A549 treated with ZK216348 at 1 μM for 4 hours (cell line): Measurements from ENCODE around the gene PPP1R3A. TPM values are rescaled to one million over a fixed set of nuclear protein-coding genes. Genes with fewer than 3 reads are reported as not detected.

Source experiments
- total RNA-seq: library from RNA; stranded (reverse); fragments of 200-300 nt; extraction: Qiagen RNA extraction; gene quantifications from 5 replicates; pipeline ENCODE4 v1.2.3, GENCODE V29; 2022; ENCODE audit warnings: low read depth

PPP1R3A gene, protein sequence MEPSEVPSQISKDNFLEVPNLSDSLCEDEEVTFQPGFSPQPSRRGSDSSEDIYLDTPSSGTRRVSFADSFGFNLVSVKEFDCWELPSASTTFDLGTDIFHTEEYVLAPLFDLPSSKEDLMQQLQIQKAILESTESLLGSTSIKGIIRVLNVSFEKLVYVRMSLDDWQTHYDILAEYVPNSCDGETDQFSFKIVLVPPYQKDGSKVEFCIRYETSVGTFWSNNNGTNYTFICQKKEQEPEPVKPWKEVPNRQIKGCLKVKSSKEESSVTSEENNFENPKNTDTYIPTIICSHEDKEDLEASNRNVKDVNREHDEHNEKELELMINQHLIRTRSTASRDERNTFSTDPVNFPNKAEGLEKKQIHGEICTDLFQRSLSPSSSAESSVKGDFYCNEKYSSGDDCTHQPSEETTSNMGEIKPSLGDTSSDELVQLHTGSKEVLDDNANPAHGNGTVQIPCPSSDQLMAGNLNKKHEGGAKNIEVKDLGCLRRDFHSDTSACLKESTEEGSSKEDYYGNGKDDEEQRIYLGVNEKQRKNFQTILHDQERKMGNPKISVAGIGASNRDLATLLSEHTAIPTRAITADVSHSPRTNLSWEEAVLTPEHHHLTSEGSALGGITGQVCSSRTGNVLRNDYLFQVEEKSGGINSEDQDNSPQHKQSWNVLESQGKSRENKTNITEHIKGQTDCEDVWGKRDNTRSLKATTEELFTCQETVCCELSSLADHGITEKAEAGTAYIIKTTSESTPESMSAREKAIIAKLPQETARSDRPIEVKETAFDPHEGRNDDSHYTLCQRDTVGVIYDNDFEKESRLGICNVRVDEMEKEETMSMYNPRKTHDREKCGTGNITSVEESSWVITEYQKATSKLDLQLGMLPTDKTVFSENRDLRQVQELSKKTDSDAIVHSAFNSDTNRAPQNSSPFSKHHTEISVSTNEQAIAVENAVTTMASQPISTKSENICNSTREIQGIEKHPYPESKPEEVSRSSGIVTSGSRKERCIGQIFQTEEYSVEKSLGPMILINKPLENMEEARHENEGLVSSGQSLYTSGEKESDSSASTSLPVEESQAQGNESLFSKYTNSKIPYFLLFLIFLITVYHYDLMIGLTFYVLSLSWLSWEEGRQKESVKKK
- total RNA-seq: not detected in 5 replicates

DNA sequence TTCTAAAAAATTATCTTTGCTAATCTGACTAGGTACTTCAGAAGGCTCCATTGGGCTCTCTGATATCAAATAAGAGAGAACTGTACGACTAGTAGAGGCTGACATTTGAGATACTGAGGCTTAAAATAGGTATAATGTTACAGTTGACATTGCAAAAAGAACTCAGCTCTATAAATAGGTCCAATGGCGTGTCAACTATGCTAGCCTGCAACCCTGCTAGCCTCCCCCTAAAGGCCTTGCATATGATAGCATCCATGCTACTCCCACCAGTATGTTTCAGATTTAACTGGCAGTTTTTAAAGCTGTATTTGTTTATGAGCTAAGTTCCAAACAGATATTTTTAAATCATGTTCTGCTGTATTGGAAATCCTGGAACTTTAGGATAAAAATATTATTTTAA lies at the start of gene PPP1R3A:
PPP1R3A (minus strand) TSS at position 64 of the 400 bp plus-strand sequence; CDS start at position 51, 13 bp downstream.

